HG02588 (cell line): ENCODE data around the gene CKMT2.

Experiments used
- ATAC-seq: cut with Tn5 transposase; IDR thresholded peaks from one replicate; pipeline ENCODE4 v1.9.1; 2021; ENCODE audit warnings: mild to moderate bottlenecking, moderate library complexity; ENCODE audit not compliant: unreplicated experiment

CKMT2 gene

DNA sequence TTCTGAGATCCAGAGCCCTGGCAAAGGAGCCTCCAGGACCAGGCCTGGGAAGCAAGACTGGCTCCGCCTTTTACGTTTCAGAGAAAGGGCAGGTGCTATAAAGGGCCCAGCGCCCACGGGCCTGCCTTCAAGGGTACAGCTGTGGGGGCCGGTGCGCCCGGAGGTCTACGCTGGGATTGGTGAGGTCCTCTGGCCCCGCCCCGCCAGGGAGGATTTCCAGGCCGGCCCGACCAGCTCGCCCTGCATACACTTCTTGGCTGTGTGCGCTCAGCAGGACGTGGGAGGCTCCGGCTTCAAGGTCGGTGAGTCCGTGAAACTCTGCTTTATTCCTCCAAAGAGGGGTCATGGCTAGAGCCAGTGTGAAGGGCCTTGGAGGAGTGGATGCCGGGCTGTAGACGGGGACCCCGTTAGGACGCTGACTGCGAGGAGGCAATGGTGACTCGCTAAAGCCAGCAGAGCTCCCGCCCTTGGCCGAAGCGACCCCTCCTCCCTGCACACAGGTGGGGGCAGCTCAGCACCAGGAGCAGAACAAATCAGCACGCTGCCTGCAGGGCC, at the start of gene CKMT2:
Gene CKMT2 (plus strand): TSS at position 243 of the 555 bp plus-strand sequence. CDS start 17,811 bp downstream, outside the sequence.
- no peak for ATAC-seq

DNA sequence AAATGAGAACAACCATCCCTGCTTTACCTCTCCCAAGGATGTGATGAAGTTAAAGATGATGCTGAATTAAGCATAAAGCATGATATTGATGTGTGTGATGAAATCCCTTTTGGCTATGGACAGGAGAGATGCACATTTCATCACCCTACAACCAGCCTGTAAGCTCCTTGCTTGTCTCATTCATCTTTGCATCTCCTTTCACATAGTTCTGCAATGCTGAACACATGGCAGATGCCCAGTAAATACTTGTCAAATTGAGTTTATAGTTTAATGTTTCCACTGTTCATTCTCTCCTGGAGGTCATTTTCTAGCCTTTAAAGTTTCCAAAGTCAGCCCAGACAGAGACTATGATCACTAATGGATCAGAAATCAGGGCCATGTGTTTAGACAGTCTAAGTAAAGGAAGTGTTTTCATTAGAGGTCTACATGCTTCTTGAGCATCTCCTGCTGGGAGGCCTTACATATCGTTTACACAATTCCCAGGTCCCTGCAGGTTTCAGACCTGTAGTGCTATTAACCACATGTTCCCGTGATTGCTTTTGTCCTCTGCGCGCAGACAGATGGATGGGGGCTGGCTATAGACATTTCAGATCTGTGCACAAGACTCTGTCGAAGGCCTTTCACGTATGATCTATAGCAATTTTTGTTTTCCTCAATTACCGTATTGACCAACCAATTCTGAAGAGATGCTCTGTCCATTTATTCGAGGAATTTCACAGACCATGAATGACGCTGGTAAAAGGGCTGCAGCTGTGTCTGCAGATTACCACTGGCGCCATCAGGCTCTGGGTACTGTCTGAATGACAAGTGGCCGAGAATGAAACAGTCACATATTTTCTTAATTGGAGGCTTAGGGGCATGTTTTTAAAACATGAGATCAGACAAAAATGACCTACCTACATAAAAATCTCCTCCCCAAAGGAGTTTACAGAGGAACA, 49.0 kb upstream of the CKMT2 start:
- ATAC-seq, result no peak

GRCh38 chr5:81184749-81185110, 48.4 kb upstream of the CKMT2 start:
- no peak for ATAC-seq

- no peak for ATAC-seq
These were observed 45.2 kb upstream of the CKMT2 start for GRCh38 chr5:81187885-81188284.

DNA sequence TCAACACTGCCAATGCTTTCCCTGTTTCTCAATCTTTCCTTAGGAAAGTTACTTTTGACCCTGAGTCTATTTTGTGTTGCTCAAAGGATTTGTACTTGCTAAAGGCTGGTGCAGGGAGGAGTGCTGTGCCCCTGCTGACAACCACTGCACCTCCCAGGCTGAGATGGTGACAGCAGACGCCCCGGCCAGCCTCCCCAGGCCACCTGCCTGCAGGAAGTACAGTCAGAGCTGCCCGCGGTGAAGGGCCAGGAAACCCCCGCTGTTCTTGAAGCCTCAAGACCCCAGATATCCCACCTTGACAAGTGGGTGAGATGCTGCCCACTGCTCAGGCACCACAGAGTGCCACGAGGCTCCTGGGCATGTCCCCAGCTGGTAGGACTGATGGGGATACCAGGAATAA, 44.2 kb upstream of the CKMT2 start:
- no peak for ATAC-seq

GRCh38 chr5:81189875-81190498, 43.1 kb upstream of the CKMT2 start:
- no peak for ATAC-seq

GRCh38 chr5:81191726-81192372, 41.3 kb upstream of the CKMT2 start:
- no peak for ATAC-seq

- ATAC-seq, result no peak
These were observed 40.8 kb upstream of the CKMT2 start for GRCh38 chr5:81192373-81192750.

GRCh38 chr5:81194633-81195334, 38.3 kb upstream of the CKMT2 start:
- peak; percentile 85 for ATAC-seq

DNA sequence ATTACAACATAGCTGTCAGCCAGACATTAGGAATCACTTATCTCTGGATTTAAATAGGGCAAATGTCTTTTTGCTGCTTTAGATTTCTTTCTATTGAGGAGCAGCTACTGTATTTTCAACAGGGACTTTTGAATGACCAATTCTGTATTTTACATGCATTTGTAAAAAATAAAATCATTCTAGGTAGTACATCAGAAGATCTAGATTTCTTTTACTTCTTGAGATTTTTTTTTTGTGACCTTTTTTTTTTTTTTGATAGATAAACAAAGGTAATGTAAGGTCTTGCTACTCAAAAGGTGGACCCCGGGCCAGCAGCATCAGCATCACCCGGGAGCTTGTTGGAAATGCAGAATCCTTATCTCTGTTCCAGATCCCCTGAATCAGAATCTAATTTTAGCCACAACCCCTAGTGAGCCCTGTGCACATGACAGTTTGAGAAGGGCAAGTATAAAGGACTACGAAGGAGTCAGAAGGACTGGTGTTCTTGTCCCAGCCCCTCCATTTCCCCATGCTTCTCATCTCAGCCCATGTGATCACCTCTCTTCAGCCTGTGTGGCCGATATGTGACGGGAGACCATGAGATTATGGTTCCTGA, 37.7 kb upstream of the CKMT2 start:
- no peak for ATAC-seq

DNA sequence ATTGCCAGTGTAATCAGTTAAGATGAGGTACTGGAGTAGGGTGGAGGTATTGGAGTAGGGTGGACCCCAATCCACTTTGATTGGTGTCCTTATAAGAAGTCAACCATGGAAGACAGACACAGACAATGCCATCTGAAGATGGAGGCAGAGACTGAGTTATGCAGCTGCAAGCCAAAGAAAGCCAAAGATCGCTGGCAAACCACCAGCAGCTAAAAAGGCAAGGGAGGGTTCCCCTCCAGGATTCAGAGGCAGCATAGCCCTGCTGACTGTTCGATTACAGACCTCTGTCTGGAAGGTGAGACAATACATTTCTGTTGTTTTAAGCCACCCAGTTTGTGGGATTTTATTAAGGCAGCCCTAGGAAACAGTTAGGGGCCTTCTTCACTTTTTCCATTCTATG, 30.5 kb upstream of the CKMT2 start:
- ATAC-seq, result no peak

- no peak for ATAC-seq
These were observed 29.4 kb upstream of the CKMT2 start for GRCh38 chr5:81203729-81204128.

- no peak for ATAC-seq
These were observed 28.9 kb upstream of the CKMT2 start for GRCh38 chr5:81204205-81204604.

GRCh38 chr5:81205058-81205457, 28.1 kb upstream of the CKMT2 start:
- no peak for ATAC-seq

- no peak for ATAC-seq
These were observed 26.1 kb upstream of the CKMT2 start for GRCh38 chr5:81207009-81207408.

DNA sequence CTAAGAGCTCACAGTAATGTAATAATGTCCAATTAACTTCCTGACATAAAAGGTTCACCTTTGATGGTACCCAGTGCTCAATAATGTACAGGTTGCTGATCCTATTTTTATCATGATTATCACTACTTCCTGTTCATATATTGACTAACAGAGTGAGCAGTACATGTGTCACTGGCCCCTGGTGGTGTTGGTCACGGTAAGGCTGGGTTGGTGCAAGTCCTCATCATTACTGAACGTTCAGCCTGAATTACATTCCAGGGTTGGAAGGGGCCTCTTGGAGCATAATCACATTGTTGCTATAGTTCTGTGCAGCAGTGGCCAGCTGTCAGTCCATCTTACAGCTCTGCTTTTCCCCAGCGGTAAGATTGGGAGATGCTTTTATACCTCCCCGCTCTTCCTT, 24.2 kb upstream of the CKMT2 start:
- no peak for ATAC-seq

GRCh38 chr5:81209386-81209785, 23.7 kb upstream of the CKMT2 start:
- ATAC-seq, result no peak

- ATAC-seq, result no peak
These were observed 23.1 kb upstream of the CKMT2 start for GRCh38 chr5:81209869-81210493.

DNA sequence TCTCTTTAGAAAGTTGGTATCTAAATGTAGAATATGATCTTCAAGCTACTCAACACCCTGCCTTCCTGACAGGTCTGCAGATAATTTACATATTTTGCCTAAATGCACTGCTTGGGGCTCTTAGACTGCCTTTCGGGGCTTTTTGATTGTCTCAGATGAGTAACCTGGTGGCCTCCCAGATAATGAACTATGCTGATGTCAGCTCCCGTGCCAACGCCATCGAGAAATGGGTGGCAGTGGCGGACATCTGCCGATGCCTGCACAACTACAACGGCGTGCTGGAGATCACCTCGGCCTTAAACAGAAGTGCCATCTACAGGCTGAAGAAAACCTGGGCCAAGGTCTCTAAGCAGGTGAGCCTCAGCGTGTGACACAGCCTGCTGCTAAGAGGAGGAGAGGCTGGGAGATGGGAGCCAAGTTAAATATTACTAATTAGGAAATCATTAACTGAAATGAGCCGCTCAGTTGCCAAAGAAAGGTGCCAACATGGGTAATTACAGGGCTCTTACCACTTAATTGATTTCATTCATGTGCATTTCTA, 20.8 kb upstream of the CKMT2 start:
- peak; percentile 61 for ATAC-seq

GRCh38 chr5:81213070-81213469, 20.1 kb upstream of the CKMT2 start:
- no peak for ATAC-seq
